IMR-90 (cell line): ENCODE measurements around the gene CLDN11. TPM values are rescaled to one million over a fixed set of nuclear protein-coding genes. Genes with fewer than 3 reads are reported as not detected.

Experiments used
- ATAC-seq: fragments of 200-7000 bp; cut with Tn5 transposase; 2 replicates; pipeline ENCODE4 v1.9.1; 2020; ENCODE audit warnings: low read depth, mild to moderate bottlenecking, moderate library complexity
- BruUV-seq: library from RNA; stranded (reverse); fragments of 400-500 nt; replicated peaks from 2 replicates; lab custom pipeline; 2021; lab: Mats Ljungman, UMichigan
- CTCF ChIA-PET: fragments of 300-600 bp; formaldehyde crosslinking; extraction: SDS; loops from one replicate; lab custom pipeline; 2021; ENCODE audit warnings: antibody characterized with exemption; lab: Yijun Ruan, JAX
- POLR2A ChIA-PET: fragments of 300-600 bp; sonication (Branson Sonifier 250); formaldehyde crosslinking; loops from one replicate; lab custom pipeline; 2022; ENCODE audit warnings: antibody characterized with exemption; ENCODE audit not compliant: unreplicated experiment; lab: Charles Lee
- DNase-seq: peaks from one replicate; pipeline ENCODE4 v3.0.0; 2013
- H2AFZ ChIP-seq: replicated peaks from 2 replicates; pipeline ENCODE3; 2013; ENCODE audit warnings: low read length, mild to moderate bottlenecking; ENCODE audit not compliant: poor library complexity
- H2AK5ac ChIP-seq: 2 replicates; pipeline ENCODE4 v1.6.1; 2013; ENCODE audit warnings: low read depth, low read length, inconsistent platforms
- H2AK9ac ChIP-seq: replicated peaks from 2 replicates; pipeline ENCODE3; 2013; ENCODE audit warnings: mild to moderate bottlenecking, low read depth, low read length, moderate library complexity; ENCODE audit not compliant: poor library complexity
- H2BK120ac ChIP-seq: 2 replicates; pipeline ENCODE4 v1.6.1; 2013; ENCODE audit warnings: low read depth, low read length, inconsistent platforms
- H2BK15ac ChIP-seq: 3 replicates; pipeline ENCODE4 v1.6.1; 2013; ENCODE audit warnings: low read depth, low read length, inconsistent platforms
- H2BK20ac ChIP-seq: 2 replicates; pipeline ENCODE4 v1.6.1; 2013; ENCODE audit warnings: low read depth, mild to moderate bottlenecking, inconsistent platforms, low read length, moderate library complexity
- H2BK5ac ChIP-seq: 2 replicates; pipeline ENCODE4 v1.6.1; 2013; ENCODE audit warnings: mild to moderate bottlenecking, low read depth, low read length, inconsistent platforms; ENCODE audit not compliant: poor library complexity, severe bottlenecking
- H3K14ac ChIP-seq: replicated peaks from 2 replicates; pipeline ENCODE4 v1.6.1; 2013; ENCODE audit warnings: low read depth, low read length, inconsistent platforms
- H3K18ac ChIP-seq: 2 replicates; pipeline ENCODE4 v1.6.1; 2013; ENCODE audit warnings: low read depth, low read length, control low read depth
- H3K23ac ChIP-seq: 2 replicates; pipeline ENCODE4 v1.6.1; 2013; ENCODE audit warnings: low read depth, low read length, inconsistent platforms
- H3K27ac ChIP-seq: 2 replicates; pipeline ENCODE4 v1.5.1; 2013; ENCODE audit warnings: mild to moderate bottlenecking, control low read depth, low read length; ENCODE audit not compliant: insufficient read depth
- H3K27me3 ChIP-seq: 2 replicates; pipeline ENCODE4 v1.6.1; 2013; ENCODE audit warnings: low read length; ENCODE audit not compliant: control insufficient read depth, insufficient read depth
- H3K36me3 ChIP-seq: 2 replicates; pipeline ENCODE4 v1.6.1; 2013; ENCODE audit warnings: low read length, mixed read lengths; ENCODE audit not compliant: control insufficient read depth, insufficient read depth
- H3K4ac ChIP-seq: 2 replicates; pipeline ENCODE4 v1.6.1; 2013; ENCODE audit warnings: low read depth, low read length, inconsistent platforms
- H3K4me1 ChIP-seq: 2 replicates; pipeline ENCODE4 v1.6.1; 2013; ENCODE audit warnings: low read length, mixed read lengths; ENCODE audit not compliant: control insufficient read depth, insufficient read depth
- H3K4me2 ChIP-seq: 2 replicates; pipeline ENCODE4 v1.6.1; 2013; ENCODE audit warnings: low read depth, mild to moderate bottlenecking, control low read depth, low read length, moderate library complexity
- H3K4me3 ChIP-seq: 2 replicates; pipeline ENCODE4 v1.5.1; 2013; ENCODE audit warnings: low read depth, mild to moderate bottlenecking, control low read depth, low read length, moderate library complexity; ENCODE audit not compliant: insufficient read depth
- H3K56ac ChIP-seq: 2 replicates; pipeline ENCODE4 v1.6.1; 2013; ENCODE audit warnings: low read length, inconsistent platforms; ENCODE audit not compliant: insufficient read depth; ENCODE audit errors: extremely low read depth
- H3K79me1 ChIP-seq, 2 experiments: 2 replicates each; pipeline ENCODE4 v1.6.1; 2013; ENCODE audit warnings: low read length in 2 of 2, inconsistent platforms in 1 of 2, low read depth in 1 of 2
- H3K9ac ChIP-seq: 2 replicates; pipeline ENCODE4 v1.6.1; 2013; ENCODE audit warnings: low read depth, low read length, control low read depth
- H3K9me1 ChIP-seq: 2 replicates; pipeline ENCODE4 v1.6.1; 2013; ENCODE audit warnings: low read length, inconsistent platforms; ENCODE audit not compliant: insufficient read depth
- H3K9me3 ChIP-seq: 2 replicates; pipeline ENCODE4 v1.6.1; 2013; ENCODE audit warnings: low read length; ENCODE audit not compliant: control insufficient read depth, insufficient read depth
- H4K20me1 ChIP-seq: 2 replicates; pipeline ENCODE4 v1.6.1; 2013; ENCODE audit warnings: low read length, inconsistent platforms; ENCODE audit not compliant: insufficient read depth
- H4K5ac ChIP-seq: 2 replicates; pipeline ENCODE4 v1.6.1; 2013; ENCODE audit warnings: mild to moderate bottlenecking, low read depth, low read length, control low read depth
- H4K8ac ChIP-seq, 2 experiments: 2 replicates each; pipeline ENCODE4 v1.6.1; 2013; ENCODE audit warnings: low read depth in 2 of 2, low read length in 2 of 2, control low read depth in 1 of 2, inconsistent platforms in 1 of 2
- H4K91ac ChIP-seq: 2 replicates; pipeline ENCODE4 v1.6.1; 2013; ENCODE audit warnings: low read depth, low read length, inconsistent platforms; ENCODE audit not compliant: insufficient read depth
- BHLHE40 ChIP-seq: fragments of 150-350 bp; IDR thresholded peaks from 2 replicates; pipeline ENCODE4 v1.6.1; 2016; ENCODE audit warnings: mild to moderate bottlenecking, low read depth, low read length
- CEBPB ChIP-seq: IDR thresholded peaks from 2 replicates; pipeline ENCODE4 v1.6.1; 2012; ENCODE audit warnings: low read depth, low read length, improper control_type of control experiment
- CHD1 ChIP-seq: IDR thresholded peaks from 2 replicates; pipeline ENCODE4 v1.6.1; 2012; ENCODE audit warnings: low read depth, low read length, improper control_type of control experiment
- CTCF ChIP-seq: conservative IDR thresholded peaks from 2 replicates; pipeline ENCODE4 v1.5.1; 2012; ENCODE audit warnings: mild to moderate bottlenecking, low read depth, low read length, improper control_type of control experiment
- ELK1 ChIP-seq: fragments of 150-350 bp; IDR thresholded peaks from 2 replicates; pipeline ENCODE4 v1.6.1; 2016; ENCODE audit warnings: low read depth, mild to moderate bottlenecking, low read length, moderate library complexity, borderline replicate concordance
- MAFK ChIP-seq: IDR thresholded peaks from 2 replicates; pipeline ENCODE4 v1.6.1; 2012; ENCODE audit warnings: low read depth, low read length, improper control_type of control experiment
- MAZ ChIP-seq: IDR thresholded peaks from 2 replicates; pipeline ENCODE4 v1.6.1; 2012; ENCODE audit warnings: low read depth, mild to moderate bottlenecking, low read length, improper control_type of control experiment, moderate library complexity, borderline replicate concordance
- MXI1 ChIP-seq: IDR thresholded peaks from 2 replicates; pipeline ENCODE4 v1.6.1; 2012; ENCODE audit warnings: low read depth, mild to moderate bottlenecking, low read length, moderate library complexity, borderline replicate concordance
- NFE2L2 ChIP-seq: fragments of 150-350 bp; IDR thresholded peaks from 2 replicates; pipeline ENCODE4 v1.6.1; 2016; ENCODE audit warnings: low read depth, mild to moderate bottlenecking, low read length
- POLR2A ChIP-seq: IDR thresholded peaks from 2 replicates; pipeline ENCODE4 v1.6.1; 2012; ENCODE audit warnings: mild to moderate bottlenecking, low read depth, low read length
- RAD21 ChIP-seq: IDR thresholded peaks from 2 replicates; pipeline ENCODE4 v1.6.1; 2012; ENCODE audit warnings: low read length, improper control_type of control experiment
- RCOR1 ChIP-seq: IDR thresholded peaks from 2 replicates; pipeline ENCODE4 v1.6.1; 2012; ENCODE audit warnings: mild to moderate bottlenecking, low read length, improper control_type of control experiment; ENCODE audit not compliant: insufficient replicate concordance
- RFX5 ChIP-seq: IDR thresholded peaks from 2 replicates; pipeline ENCODE4 v1.8.0; 2012; ENCODE audit warnings: low read depth, mild to moderate bottlenecking, low read length, moderate library complexity
- SMC3 ChIP-seq: fragments of 150-350 bp; IDR thresholded peaks from 2 replicates; pipeline ENCODE4 v1.6.1; 2016; ENCODE audit warnings: low read depth, mild to moderate bottlenecking, antibody characterized with exemption, low read length, moderate library complexity
- WGBS, 2 experiments: methylation state at CpG; one replicate each; pipeline versions ENCODE4 v1.1.5 to v1.1.7; 2013; ENCODE audit warnings: missing lambda C conversion rate in 2 of 2; ENCODE audit not compliant: insufficient read length in 1 of 2; ENCODE audit errors: extremely low coverage in 2 of 2; 5-methylcytosine and 5-hydroxymethylcytosine counted together
- dilution Hi-C: fragments of 300-500 bp; cut with HindIII; formaldehyde crosslinking; loops from one replicate; pipeline ENCODE4 v1.14.3; 2018; ENCODE audit warnings: low sequenced_read_pairs; ENCODE audit not compliant: unreplicated experiment
- in situ Hi-C: fragments of 300-500 bp; cut with MboI; formaldehyde crosslinking; loops from 3 replicates; pipeline ENCODE4 v1.14.3; 2019; ENCODE audit warnings: low sequenced_read_pairs, inconsistent platforms, mixed read lengths
- intact Hi-C: fragments of 100-400 bp; cut with micrococcal nuclease; formaldehyde crosslinking; loops from 2 replicates; pipeline ENCODE4 v1.10.0; 2022
- polyA plus RNA-seq, 3 experiments: library from polyadenylated mRNA; depleted of rRNA; stranded (reverse); fragments of >200 nt; gene quantifications; 2 replicates each; pipeline ENCODE4 v1.2.3, GENCODE V29; 2012; ENCODE audit warnings: low replicate concordance in 1 of 3
- total RNA-seq: library from RNA; depleted of rRNA; stranded (reverse); fragments of >200 nt; gene quantifications from 2 replicates; pipeline ENCODE4 v1.2.3, GENCODE V29; 2012
- TF ChIP-seq, protein P1 (sequence below): fragments of 150-350 bp; IDR thresholded peaks from 2 replicates; pipeline ENCODE4 v1.6.1; 2017; ENCODE audit warnings: mild to moderate bottlenecking, antibody characterized with exemption, low read length, low read depth

Gene CLDN11
- total and polyA plus RNA-seq, 2 of the 4 experiments (the other 2 are of a cell fraction): 245 to 318 TPM

DNA sequence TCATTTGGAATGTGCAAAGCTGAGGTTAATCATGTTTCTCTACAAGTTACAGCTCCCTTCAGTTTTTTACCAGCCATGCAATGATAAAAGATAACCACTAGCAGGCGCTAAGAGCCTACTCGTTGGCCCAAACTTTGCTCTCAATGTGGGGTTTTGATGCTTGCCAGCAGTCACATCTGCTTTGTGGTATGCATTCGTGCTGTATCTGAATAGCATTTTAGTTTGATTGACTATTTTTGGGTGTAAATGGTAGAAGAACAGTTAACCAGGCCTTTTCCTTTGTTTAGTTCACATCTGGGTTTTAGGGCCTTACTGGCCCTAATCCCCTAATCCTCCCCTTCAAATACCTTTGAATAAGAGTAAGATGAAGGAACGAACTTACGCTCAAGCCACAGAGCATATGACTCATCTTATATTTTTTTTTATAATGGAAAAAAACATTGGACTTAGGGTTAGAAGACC, 4.4 kb upstream of the CLDN11 start:
- H2AFZ ChIP-seq: peak overlapping the region; percentile 45
- in situ Hi-C loops: no loop called here
- TF ChIP-seq, protein P1, sequence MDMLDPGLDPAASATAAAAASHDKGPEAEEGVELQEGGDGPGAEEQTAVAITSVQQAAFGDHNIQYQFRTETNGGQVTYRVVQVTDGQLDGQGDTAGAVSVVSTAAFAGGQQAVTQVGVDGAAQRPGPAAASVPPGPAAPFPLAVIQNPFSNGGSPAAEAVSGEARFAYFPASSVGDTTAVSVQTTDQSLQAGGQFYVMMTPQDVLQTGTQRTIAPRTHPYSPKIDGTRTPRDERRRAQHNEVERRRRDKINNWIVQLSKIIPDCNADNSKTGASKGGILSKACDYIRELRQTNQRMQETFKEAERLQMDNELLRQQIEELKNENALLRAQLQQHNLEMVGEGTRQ: no peak
- TF ChIP-seq RAD21 (peak; percentile 96), POLR2A (no peak), ELK1 (no peak), MAFK (no peak), MXI1 (no peak), NFE2L2 (no peak), MAZ (no peak), RFX5 (no peak), CEBPB (no peak), BHLHE40 (peak; percentile 34; the same call in 1 of the 2 replicates), SMC3 (peak; percentile 94), RCOR1 (no peak), CTCF (peak; percentile 98), CHD1 (no peak)

More for the DNA sequence above, 4.4 kb upstream of the CLDN11 start:
- BruUV-seq: no TSS peak
- WGBS, 2 experiments: no CpG with 5 or more reads among the region's 5 CpGs
- no peak overlapping the region for H3K18ac ChIP-seq
- H3K4me1 ChIP-seq: peaks cover 2% of the 10 kb centered on the region
- dilution Hi-C loops: no loop called here
- H3K4me3 ChIP-seq: no peak overlapping the region
- POLR2A ChIA-PET: interaction anchor here (0.7 kb wide), 1 partner anchor 388 kb away, joined by 3 read pairs; no protein-coding TSS in a partner anchor
- peak overlapping the region; percentile 57; the same call in 1 of the 2 replicates for H3K4ac ChIP-seq
- peak overlapping the region; percentile 77 for H2BK20ac ChIP-seq
- no peak overlapping the region for H4K5ac ChIP-seq
- ATAC-seq (peak; percentile 41), DNase-seq (peak; percentile 93)
- no peaks in the 10 kb centered on the region for H3K9me1 ChIP-seq
- H2BK5ac ChIP-seq: peak overlapping the region; percentile 26
- no peaks in the 10 kb centered on the region for H4K20me1 ChIP-seq
- H3K27me3 ChIP-seq: no peaks in the 10 kb centered on the region
- H2BK15ac ChIP-seq: peak overlapping the region; percentile 3; the same call in 2 of the 3 replicates
- H4K91ac ChIP-seq: peak overlapping the region; percentile 4
- intact Hi-C loops: loop anchor here (1.0 to 5.0 kb wide), 4 partner anchors 277 to 493 kb away; partner anchors contain the start of gene EIF5A2
- CTCF ChIA-PET: interaction anchor here (0.6 to 5.2 kb wide), 28 partner anchors 9 to 434 kb away, joined by 3 to 101 read pairs (median 4); no protein-coding TSS in a partner anchor
- peak overlapping the region; percentile 11; the same call in 1 of the 2 replicates for H3K56ac ChIP-seq
- peak overlapping the region; percentile 26; the same call in 1 of the 2 replicates for H3K14ac ChIP-seq
- H2BK120ac ChIP-seq: peak overlapping the region; percentile 91
- H2AK5ac ChIP-seq: no peak overlapping the region
- H3K27ac ChIP-seq: no peak overlapping the region
- H3K4me2 ChIP-seq: peak overlapping the region; percentile 0; the same call in 1 of the 2 replicates
- no peak overlapping the region for H2AK9ac ChIP-seq
- no peaks in the 10 kb centered on the region for H3K36me3 ChIP-seq
- H4K8ac ChIP-seq: peak overlapping the region; percentile 0 to 43; a peak in 2 of 4 replicates
- no peaks in the 10 kb centered on the region for H3K9me3 ChIP-seq
- no peak overlapping the region for H3K9ac ChIP-seq
- peak overlapping the region; percentile 40; the same call in 1 of the 2 replicates for H3K23ac ChIP-seq
- H3K79me1 ChIP-seq: peaks cover 4 to 12% of the 10 kb centered on the region in 2 experiments; a peak in 3 of 4 replicates
